Fibroblast of gingiva (primary cell): Measurements from ENCODE around the gene ACVR1C.

Source experiments
- DNase-seq: peaks from one replicate; pipeline ENCODE4 v3.0.0-alpha.2; 2011; ENCODE audit warnings: low read depth

Gene ACVR1C

GRCh38 chr2:157497638-157498314 is 130.9 kb downstream of the ACVR1C start:
- DNase-seq = peak; percentile 37

- DNase-seq = peak; percentile 62
Observed at GRCh38 chr2:157492189-157492773, 136.4 kb downstream of the ACVR1C start.

- DNase-seq = no peak
Observed at GRCh38 chr2:157489983-157490382, 138.7 kb downstream of the ACVR1C start.

DNA sequence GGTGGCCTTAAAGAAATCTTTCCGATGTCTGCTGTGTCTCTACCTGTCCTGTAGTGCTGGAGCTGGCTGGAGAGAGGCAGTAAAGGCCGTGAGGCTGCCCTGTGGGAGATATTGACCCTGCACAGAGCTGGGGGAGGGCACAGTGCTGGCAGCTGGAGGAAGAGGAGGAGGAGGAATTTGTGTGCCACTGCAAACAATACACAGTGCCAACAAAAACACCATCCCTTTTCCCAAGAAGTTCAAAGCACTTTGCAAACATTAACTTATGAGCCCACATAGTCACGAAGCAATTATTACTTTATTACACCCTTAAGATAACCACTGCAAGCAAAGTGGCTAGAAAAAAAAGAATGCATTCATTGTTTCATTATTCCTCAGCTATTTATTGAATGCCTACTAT is 139.8 kb downstream of the ACVR1C start:
- no peak for DNase-seq

DNA sequence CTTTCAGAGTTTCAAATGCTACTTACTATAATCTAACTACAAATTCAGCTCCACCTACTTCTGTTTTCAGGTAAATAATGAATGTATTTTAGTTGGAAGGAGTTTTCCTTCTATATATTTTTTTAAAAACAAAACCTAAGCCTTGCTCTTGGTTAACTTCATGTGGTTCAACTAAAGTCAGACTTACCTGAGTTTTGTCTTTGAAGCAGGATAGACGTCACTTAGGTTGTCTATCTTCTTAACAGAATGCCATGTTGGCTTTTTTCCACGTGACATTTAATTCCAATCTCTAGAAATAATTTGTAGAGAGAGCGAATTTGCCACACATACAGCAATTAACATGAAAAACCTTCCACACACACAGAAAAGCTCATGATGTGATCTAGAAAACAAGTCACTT is 140.9 kb downstream of the ACVR1C start:
- DNase-seq = no peak

DNA sequence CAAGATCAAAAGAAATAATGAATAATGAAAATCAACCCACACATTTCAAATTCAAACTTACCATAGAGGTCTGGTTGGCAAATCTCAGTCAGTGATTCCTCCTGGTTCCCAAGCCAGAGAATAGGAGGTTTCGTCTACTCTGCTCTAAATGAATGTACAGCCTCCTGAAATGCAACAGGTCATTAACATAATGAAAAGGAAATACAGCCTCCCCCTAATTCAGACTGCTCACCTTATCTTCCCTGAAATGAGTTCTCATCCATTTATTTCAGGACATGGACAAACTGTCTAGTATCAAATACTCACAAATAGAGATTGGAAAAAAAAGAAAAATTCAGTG is 141.4 kb downstream of the ACVR1C start:
- no peak for DNase-seq

DNA sequence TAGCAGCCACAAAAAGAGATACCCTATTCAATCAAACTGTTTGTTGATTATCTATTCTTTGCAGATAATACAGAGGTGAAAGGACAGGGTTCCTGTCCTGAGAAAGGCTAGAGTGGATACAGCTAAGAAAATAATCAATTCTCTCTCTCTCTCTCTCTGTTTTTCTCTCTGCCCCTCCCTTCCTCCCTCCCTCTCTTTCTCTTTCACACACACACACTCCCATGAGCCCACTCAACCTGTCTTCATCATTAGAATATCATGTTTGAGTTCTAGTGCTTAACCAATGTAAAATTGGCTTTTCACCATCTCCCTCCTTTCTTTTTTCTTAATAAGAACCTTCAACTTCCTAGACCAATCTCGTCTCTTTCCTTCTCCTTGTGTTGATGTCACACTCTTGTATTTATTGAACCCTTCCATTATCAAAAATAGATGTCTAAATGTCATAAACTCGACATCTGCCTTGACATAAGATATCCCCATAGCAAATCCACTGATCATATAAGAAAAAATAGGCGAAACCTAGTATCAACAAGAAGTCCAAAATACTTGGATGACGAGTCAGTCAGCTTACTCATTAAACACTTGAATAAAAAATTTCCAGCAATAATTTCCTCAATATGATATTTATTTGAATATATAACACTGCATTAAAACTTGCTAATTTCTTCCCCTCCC is 141.9 kb downstream of the ACVR1C start:
- DNase-seq = no peak

DNA sequence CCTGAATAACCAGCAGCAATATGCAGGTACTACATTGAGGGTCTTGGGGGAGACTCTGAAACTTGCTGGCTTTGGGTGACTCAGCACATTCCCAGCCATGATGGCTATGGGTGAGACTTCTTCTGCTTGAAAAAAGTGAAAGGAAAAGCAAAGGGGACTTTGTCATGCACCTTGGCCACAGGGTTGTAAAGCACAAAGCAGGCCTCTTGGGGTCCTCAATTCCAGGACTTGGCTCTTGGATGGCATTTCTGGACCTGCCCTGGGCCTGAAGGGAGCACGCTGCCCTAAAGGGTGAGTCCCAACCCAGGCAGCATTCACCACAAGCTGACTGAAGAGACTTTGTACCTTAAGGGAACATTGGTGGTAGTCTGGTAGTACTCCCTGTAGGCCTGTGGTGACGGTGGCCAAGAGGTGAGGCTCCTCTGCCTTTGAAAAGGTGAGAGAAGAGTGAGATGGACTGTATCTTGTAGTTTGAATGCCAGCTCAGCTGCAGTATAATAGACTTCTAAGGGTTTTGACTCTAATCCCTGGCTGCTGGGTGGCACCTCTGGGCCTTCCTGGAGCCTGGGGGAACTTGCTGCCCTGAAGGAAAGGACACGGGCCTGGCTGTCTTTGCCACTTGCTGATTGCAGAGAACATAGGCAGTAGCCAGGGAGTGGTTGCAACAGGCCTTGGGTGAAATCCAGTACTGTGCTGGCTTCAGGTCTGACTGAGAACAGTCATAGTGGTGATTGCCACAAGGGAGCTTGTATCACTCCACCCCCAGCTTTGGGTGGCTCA is 148.3 kb downstream of the ACVR1C start:
- peak; percentile 87 for DNase-seq

DNA sequence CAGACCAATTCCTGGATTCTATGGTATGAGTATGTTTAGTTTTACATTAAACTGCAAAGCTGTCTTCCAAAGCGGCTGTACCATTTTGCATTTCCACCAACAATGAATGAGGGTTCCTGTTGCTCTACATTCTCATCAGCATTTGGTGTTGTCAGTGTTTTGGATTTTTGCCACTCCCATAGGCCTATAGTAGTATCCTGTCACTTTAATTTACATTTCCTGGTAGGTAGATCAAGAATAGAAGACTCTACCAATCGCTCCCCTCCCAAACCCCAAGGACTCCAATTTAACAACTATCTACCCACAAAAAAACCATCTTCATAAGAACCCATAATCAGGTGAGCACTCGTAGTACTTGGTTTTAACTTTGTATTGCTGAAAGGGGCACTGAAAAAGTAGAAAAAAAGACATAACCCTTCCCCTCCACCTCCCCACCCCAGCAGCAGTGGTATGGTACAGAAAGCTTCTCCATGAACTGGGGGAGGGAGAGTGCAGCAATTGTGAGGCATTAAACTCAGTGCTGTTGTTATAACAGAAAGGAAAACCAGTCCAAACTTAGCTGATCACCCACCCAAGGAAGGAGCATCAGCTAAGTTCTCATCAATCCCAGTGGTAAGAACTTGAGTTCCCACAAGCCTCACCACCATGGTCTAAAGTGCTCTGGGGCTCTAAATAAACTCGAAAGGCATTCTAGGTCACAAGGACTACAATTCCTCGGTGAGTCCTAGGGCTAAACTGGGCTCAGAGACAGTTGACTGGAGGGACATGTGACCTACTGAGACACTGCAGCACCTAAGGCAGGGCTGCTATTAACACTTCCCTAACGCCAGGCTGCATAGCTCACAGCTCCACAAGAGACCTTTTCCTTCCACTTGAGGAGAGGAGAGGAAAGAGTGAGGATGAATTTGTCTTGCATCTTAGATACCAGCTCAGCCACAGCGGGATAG is 149.3 kb downstream of the ACVR1C start:
- no peak for DNase-seq

GRCh38 chr2:157477919-157478318 is 150.7 kb downstream of the ACVR1C start:
- DNase-seq = no peak

DNA sequence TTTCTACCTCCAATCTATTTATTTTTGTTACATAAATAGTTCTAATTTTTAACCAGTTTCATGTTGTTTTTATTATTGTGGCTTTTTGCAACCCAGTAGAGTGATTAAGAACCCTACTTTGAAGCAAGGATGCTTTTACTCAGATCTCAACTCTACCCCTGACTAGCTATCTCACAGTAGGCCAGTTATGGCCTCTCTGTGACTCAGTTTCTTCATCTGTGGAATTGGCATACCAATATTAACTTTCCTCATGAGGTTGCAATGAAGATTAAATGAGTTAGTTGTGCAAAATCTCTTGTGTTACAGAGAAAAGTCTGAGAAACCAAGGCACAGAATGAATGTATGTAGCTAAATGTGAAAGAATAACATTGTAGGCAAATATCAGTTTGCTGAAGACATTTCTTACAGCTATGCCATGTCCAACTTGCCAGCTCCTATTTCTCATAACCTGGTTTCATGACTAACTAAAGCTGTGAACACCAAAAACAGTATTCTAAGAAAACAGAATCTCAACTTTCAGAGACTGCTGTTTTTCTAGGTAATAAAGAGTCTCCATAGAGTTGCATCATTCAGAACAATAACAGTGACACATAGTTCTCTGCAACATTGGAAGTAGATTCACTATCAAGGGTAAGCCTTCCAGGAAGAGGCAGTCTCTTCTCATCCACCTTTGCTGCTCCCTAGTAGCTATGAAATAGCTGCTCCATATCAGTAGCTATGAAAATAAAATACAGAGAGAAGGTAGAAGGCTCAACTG is 151.5 kb downstream of the ACVR1C start:
- DNase-seq = peak; percentile 26
